Astrocyte of the cerebellum (primary cell): ENCODE results near the gene AKAP12.

Experiments
- DNase-seq: peaks from one replicate; pipeline ENCODE4 v3.0.0-alpha.2; 2011; ENCODE audit warnings: low read depth
- H3K4me3 ChIP-seq: 2 replicates; pipeline ENCODE4 v1.5.1; 2011; ENCODE audit warnings: mild to moderate bottlenecking, low read depth, low read length, moderate library complexity
- in situ Hi-C: cut with HindIII; loops from 2 replicates; pipeline ENCODE4 v1.10.0; 2017; ENCODE audit warnings: low sequenced_read_pairs
- TF ChIP-seq, protein P1 (sequence below): IDR thresholded peaks from 2 replicates; pipeline ENCODE4 v1.5.1; 2012; ENCODE audit warnings: low read length, low read depth, moderate library complexity, mild to moderate bottlenecking; ENCODE audit errors: missing control alignments

The AKAP12 gene

DNA sequence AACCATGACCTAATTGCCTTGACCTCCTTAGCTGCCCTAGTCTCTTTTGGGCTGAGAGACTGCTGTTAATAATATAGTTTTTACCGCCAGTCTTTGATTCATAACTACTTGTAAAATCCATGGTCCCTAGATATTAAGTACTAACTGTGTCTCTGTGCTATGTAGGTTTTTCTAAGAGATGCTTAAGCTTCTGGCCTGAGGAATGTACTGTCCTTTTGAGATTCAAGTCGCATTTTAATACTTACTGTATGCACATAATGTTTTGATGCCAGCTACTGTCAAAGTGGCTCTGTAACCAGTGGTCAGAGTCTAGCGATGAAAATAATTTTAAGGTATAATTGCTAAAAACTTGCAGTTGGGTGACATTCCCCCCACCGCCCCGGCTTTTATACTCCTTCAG lies 2.1 kb downstream of the AKAP12 start:
- DNase-seq, result no peak
- TF ChIP-seq, protein P1, sequence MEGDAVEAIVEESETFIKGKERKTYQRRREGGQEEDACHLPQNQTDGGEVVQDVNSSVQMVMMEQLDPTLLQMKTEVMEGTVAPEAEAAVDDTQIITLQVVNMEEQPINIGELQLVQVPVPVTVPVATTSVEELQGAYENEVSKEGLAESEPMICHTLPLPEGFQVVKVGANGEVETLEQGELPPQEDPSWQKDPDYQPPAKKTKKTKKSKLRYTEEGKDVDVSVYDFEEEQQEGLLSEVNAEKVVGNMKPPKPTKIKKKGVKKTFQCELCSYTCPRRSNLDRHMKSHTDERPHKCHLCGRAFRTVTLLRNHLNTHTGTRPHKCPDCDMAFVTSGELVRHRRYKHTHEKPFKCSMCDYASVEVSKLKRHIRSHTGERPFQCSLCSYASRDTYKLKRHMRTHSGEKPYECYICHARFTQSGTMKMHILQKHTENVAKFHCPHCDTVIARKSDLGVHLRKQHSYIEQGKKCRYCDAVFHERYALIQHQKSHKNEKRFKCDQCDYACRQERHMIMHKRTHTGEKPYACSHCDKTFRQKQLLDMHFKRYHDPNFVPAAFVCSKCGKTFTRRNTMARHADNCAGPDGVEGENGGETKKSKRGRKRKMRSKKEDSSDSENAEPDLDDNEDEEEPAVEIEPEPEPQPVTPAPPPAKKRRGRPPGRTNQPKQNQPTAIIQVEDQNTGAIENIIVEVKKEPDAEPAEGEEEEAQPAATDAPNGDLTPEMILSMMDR, result no peak
- in situ Hi-C loops, result loop anchor here (5.0 kb wide), 1 partner anchor 60 kb away; no protein-coding TSS in a partner anchor
- H3K4me3 ChIP-seq, result peak overlapping the region; percentile 87

DNA sequence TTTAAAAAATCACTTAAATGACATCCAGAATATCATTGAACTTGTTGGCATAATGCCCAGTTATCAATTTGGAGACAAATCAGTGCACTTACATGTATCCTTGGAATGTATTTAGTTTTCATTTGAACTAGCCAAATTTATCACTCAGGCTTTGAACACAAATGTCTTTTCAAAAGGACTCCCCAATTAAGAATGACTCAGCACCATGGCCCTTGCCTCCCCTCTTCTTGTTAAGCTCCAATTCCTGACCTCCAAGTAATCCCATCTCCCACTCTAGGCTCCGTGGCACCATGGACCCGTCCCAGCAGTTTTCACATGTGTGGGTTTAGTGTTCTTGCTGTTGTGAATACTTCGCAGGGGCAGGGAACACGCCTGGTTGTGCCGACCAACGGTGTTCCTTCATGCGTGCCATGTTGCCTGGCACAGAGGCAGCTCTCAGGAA lies 2.7 kb downstream of the AKAP12 start:
- peak overlapping the region; percentile 87 for H3K4me3 ChIP-seq
- no peak for DNase-seq
- in situ Hi-C loops, result loop anchor here (5.0 kb wide), 1 partner anchor 60 kb away; no protein-coding TSS in a partner anchor
- TF ChIP-seq, protein P1, result no peak

DNA sequence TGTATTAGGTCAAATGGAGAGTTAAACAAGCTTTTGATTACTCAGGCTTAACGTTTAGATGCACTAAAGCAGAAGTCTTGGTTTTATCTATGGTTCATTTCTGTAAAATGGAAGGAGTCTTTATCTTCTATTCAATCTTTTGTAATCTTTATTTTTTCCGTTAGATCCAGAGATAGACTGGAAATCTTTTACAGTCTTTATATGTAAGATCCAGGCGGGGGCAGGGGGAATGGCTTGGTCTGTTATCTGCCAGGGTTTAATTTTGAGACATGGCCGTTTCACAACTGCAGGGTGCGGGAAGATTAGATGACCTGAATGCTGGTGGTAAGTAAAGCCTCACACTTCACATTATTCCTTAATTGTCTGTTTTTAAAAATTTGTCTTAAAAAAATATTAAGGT lies 3.7 kb downstream of the AKAP12 start:
- DNase-seq, result no peak
- no peak overlapping the region for H3K4me3 ChIP-seq
- TF ChIP-seq, protein P1, result no peak
- in situ Hi-C loops, result loop anchor here (5.0 kb wide), 1 partner anchor 59 kb away; no protein-coding TSS in a partner anchor

DNA sequence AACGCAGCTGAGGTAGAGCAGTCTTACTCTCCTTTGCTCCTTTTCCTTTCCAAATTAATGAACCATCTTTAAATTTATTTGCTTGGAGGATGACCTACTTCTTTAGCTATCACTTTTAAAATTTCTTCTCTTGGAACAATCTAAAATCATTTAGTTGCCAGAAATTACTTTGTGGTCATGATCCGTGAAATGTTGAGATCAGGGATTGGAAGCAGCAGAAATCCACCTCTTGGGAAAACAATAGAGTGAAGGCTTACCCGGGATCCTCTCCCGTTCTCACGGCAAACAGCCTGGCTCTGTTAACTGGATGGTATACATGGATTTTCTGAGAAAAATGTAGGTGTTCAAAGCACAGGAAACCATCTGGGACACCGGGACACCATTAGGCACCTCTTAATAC lies 7.7 kb downstream of the AKAP12 start:
- no peak overlapping the region for H3K4me3 ChIP-seq
- DNase-seq, result no peak
- in situ Hi-C loops, result no loop called here
- TF ChIP-seq, protein P1, result no peak

DNA sequence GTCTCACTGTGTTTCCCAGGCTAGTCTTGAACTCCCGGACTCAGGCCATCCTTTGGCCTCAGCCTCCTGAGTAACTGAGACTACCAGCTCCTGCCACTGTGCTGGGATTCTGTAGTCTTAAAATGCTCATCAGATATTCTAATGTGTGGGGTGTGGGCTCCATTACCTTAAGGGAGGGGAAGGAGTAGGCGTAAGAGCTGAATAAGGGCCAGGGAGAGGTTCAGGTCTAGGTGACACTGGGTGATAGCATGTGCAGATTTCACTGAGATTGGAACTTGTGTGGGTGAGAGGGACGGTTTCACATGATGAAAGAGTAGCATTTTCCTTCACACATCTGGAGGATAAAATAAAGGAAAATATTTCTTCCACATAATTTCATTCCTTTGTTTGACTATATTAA lies 8.5 kb downstream of the AKAP12 start:
- H3K4me3 ChIP-seq, result no peak overlapping the region
- no peak for DNase-seq
- in situ Hi-C loops, result no loop called here
- TF ChIP-seq, protein P1, result no peak

DNA sequence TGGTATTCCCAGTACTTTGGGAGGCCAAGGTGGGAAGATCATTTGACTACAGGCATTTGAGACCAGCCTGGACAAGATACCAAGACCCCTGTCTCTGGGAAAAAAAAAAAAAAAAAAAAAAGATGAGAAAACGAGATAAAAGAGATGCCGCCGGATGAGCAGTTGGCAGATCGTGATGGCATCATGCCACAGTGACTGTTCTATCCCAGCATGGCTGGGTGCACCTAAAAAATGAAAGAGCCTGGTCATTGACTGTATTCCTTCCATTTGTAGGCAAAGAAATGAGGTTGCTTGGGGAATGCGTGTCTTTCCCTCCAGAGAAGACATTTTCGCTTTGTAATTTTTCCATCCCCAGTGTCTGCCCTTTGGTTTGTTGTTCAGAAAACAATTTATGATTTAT lies 12.9 kb downstream of the AKAP12 start:
- no peak for DNase-seq
- TF ChIP-seq, protein P1, result no peak
- H3K4me3 ChIP-seq, result no peak overlapping the region
- in situ Hi-C loops, result no loop called here
